H1 (cell line): Measurements from ENCODE around the gene PRKN. TPM values are rescaled to one million over a fixed set of nuclear protein-coding genes. Genes with fewer than 3 reads are reported as not detected.
A peak's percentile ranks its signal among the peaks of the same experiment; 100 is the strongest.

ENCODE experiments used
- CTCF ChIA-PET: fragments of 300-600 bp; sonication (Branson Sonifier 250); formaldehyde crosslinking; loops from one replicate; lab custom pipeline; 2021; ENCODE audit not compliant: partially characterized antibody; lab: Charles Lee
- POLR2A ChIA-PET: fragments of 300-600 bp; sonication (Branson Sonifier 250); formaldehyde crosslinking; loops from one replicate; lab custom pipeline; 2021; ENCODE audit warnings: inconsistent platforms; ENCODE audit not compliant: partially characterized antibody; lab: Charles Lee
- DNase-seq, 2 experiments: peaks; one replicate each; pipeline versions ENCODE4 v3.0.0 to v3.0.0-alpha.2; 2010 to 2022; ENCODE audit warnings: low spot score in 2 of 2, low read depth in 1 of 2, mixed read lengths in 1 of 2
- FAIRE-seq: peaks from 2 replicates; lab custom pipeline; 2011; peaks lifted over from hg19 to GRCh38; lab: Jason Lieb, UNC
- H2AFZ ChIP-seq: 2 replicates; pipeline ENCODE4 v1.8.1; 2012; ENCODE audit warnings: low read length, inconsistent platforms
- H2AK5ac ChIP-seq: 2 replicates; pipeline ENCODE4 v1.6.1; 2013; ENCODE audit warnings: low read depth, low read length
- H2BK120ac ChIP-seq: replicated peaks from 2 replicates; pipeline ENCODE3; 2013; ENCODE audit warnings: low read depth, low read length, inconsistent platforms
- H2BK12ac ChIP-seq: 2 replicates; pipeline ENCODE4 v1.6.1; 2013; ENCODE audit warnings: low read depth, low read length
- H2BK15ac ChIP-seq: 2 replicates; pipeline ENCODE4 v1.6.1; 2013; ENCODE audit warnings: low read length
- H2BK20ac ChIP-seq: 2 replicates; pipeline ENCODE4 v1.6.1; 2013; ENCODE audit warnings: low read length
- H2BK5ac ChIP-seq: 2 replicates; pipeline ENCODE4 v1.6.1; 2013; ENCODE audit warnings: low read depth, low read length
- H3K14ac ChIP-seq: 2 replicates; pipeline ENCODE4 v1.6.1; 2013; ENCODE audit warnings: inconsistent platforms; ENCODE audit not compliant: insufficient read length
- H3K18ac ChIP-seq: 2 replicates; pipeline ENCODE4 v1.6.1; 2013; ENCODE audit warnings: low read length; ENCODE audit errors: extremely low read depth
- H3K23ac ChIP-seq: 2 replicates; pipeline ENCODE4 v1.6.1; 2013; ENCODE audit warnings: inconsistent platforms; ENCODE audit not compliant: insufficient read length
- H3K23me2 ChIP-seq: 2 replicates; pipeline ENCODE4 v1.6.1; 2013; ENCODE audit warnings: low read depth, low read length
- H3K27ac ChIP-seq: 2 replicates; pipeline ENCODE4 v1.6.1; 2011; ENCODE audit warnings: low read depth, low read length, inconsistent platforms
- H3K27me3 ChIP-seq, 4 experiments: replicated peaks in 1 of 4; 1 replicate in 1 of 4; 2 replicates in 3 of 4; pipeline versions ENCODE4 v1.6.1 to v1.8.1; 2011 to 2013; ENCODE audit warnings: low read length in 3 of 4, mild to moderate bottlenecking in 3 of 4, inconsistent platforms in 2 of 4, mixed read lengths in 2 of 4, moderate library complexity in 1 of 4; ENCODE audit not compliant: control insufficient read depth in 3 of 4, insufficient read depth in 3 of 4; ENCODE audit errors: extremely low read depth in 1 of 4
- H3K36me3 ChIP-seq, 4 experiments: 2 replicates each; pipeline versions ENCODE4 v1.6.1 to v1.8.1; 2011 to 2013; ENCODE audit warnings: mild to moderate bottlenecking in 4 of 4, low read length in 3 of 4, moderate library complexity in 2 of 4, control low read depth in 1 of 4, inconsistent platforms in 1 of 4; ENCODE audit not compliant: insufficient read depth in 4 of 4, control insufficient read depth in 2 of 4
- H3K4ac ChIP-seq: replicated peaks from 2 replicates; pipeline ENCODE3; 2013; ENCODE audit warnings: low read length, low read depth, mixed read lengths, inconsistent platforms; ENCODE audit not compliant: insufficient read length
- H3K4me1 ChIP-seq, 4 experiments: replicated peaks in 1 of 4; 1 replicate in 1 of 4; 2 replicates in 3 of 4; pipeline versions ENCODE4 v1.6.1 to v1.8.1; 2011 to 2013; ENCODE audit warnings: low read length in 3 of 4, inconsistent platforms in 2 of 4, mixed read lengths in 1 of 4; ENCODE audit not compliant: insufficient read depth in 4 of 4, control insufficient read depth in 3 of 4
- H3K4me2 ChIP-seq, 2 experiments: 2 replicates each; pipeline versions ENCODE4 v1.6.1 to v1.8.1; 2011 to 2013; ENCODE audit warnings: low read depth in 2 of 2, low read length in 2 of 2, control low read depth in 1 of 2, inconsistent platforms in 1 of 2, mild to moderate bottlenecking in 1 of 2; ENCODE audit not compliant: insufficient read depth in 1 of 2
- H3K4me3 ChIP-seq, 4 experiments: fragments of 200-600, 300-600 bp in 1 of 4; sonication (generic), shearing (Covaris generic), sonication (Bioruptor Twin) in 1 of 4; 2 replicates each; pipeline versions ENCODE4 v1.5.1 to v1.8.1; 2011 to 2016; ENCODE audit warnings: low read length in 4 of 4, low read depth in 3 of 4, control low read depth in 2 of 4, inconsistent platforms in 2 of 4, mild to moderate bottlenecking in 2 of 4, mixed read lengths in 1 of 4, moderate library complexity in 1 of 4; ENCODE audit not compliant: insufficient read depth in 2 of 4; ENCODE audit errors: extremely low read depth in 1 of 4
- H3K56ac ChIP-seq: replicated peaks from 2 replicates; pipeline ENCODE3; 2013; ENCODE audit warnings: low read depth, mild to moderate bottlenecking, mixed read lengths, low read length, inconsistent platforms; ENCODE audit not compliant: insufficient read length
- H3K79me1 ChIP-seq: 2 replicates; pipeline ENCODE4 v1.6.1; 2013; ENCODE audit warnings: low read depth, low read length, control low read depth
- H3K79me2 ChIP-seq, 2 experiments: 2 replicates each; pipeline versions ENCODE4 v1.6.1 to v1.8.1; 2012 to 2013; ENCODE audit warnings: low read length in 2 of 2, mild to moderate bottlenecking in 2 of 2, inconsistent platforms in 1 of 2; ENCODE audit not compliant: insufficient read depth in 2 of 2, control insufficient read depth in 1 of 2
- H3K9ac ChIP-seq, 4 experiments: replicated peaks in 1 of 4; 1 replicate in 1 of 4; 2 replicates in 3 of 4; pipeline versions ENCODE4 v1.6.1 to v1.8.1; 2011 to 2013; ENCODE audit warnings: low read depth in 3 of 4, low read length in 3 of 4, control low read depth in 2 of 4, mild to moderate bottlenecking in 2 of 4, moderate library complexity in 2 of 4, inconsistent platforms in 1 of 4; ENCODE audit errors: extremely low read depth in 1 of 4
- H3K9me3 ChIP-seq, 2 experiments: 2 replicates each; pipeline versions ENCODE4 v1.6.1 to v1.8.1; 2012 to 2013; ENCODE audit warnings: mild to moderate bottlenecking in 2 of 2, moderate library complexity in 2 of 2, control low read depth in 1 of 2, inconsistent platforms in 1 of 2, low read depth in 1 of 2, low read length in 1 of 2, mixed read lengths in 1 of 2; ENCODE audit not compliant: insufficient read depth in 2 of 2
- H4K20me1 ChIP-seq, 2 experiments: replicated peaks in 1 of 2; 2 replicates each; pipeline versions ENCODE3 to v1.8.1; 2011 to 2013; ENCODE audit warnings: inconsistent platforms in 2 of 2, low read length in 2 of 2, mild to moderate bottlenecking in 1 of 2; ENCODE audit not compliant: insufficient read depth in 2 of 2, control insufficient read depth in 1 of 2
- H4K5ac ChIP-seq: 2 replicates; pipeline ENCODE4 v1.6.1; 2013; ENCODE audit warnings: low read length, low read depth, mixed read lengths, inconsistent platforms; ENCODE audit not compliant: insufficient read length
- H4K8ac ChIP-seq: 2 replicates; pipeline ENCODE4 v1.8.0; 2013; ENCODE audit warnings: mild to moderate bottlenecking, moderate library complexity, low read length, inconsistent platforms; ENCODE audit not compliant: insufficient read depth; ENCODE audit errors: extremely low read depth
- H4K91ac ChIP-seq: replicated peaks from 2 replicates; pipeline ENCODE3; 2013; ENCODE audit warnings: low read length, mixed read lengths, inconsistent platforms; ENCODE audit not compliant: insufficient read length
- BACH1 ChIP-seq: IDR thresholded peaks from 2 replicates; pipeline ENCODE4 v1.6.1; 2012; ENCODE audit warnings: low read length, improper control_type of control experiment
- MAFK ChIP-seq: IDR thresholded peaks from 2 replicates; pipeline ENCODE4 v1.6.1; 2012; ENCODE audit warnings: low read depth, mild to moderate bottlenecking, improper control_type of control experiment, low read length
- SP1 ChIP-seq: IDR thresholded peaks from 2 replicates; pipeline ENCODE4 v1.6.1; 2011; ENCODE audit warnings: low read depth, low read length
- TAF1 ChIP-seq: IDR thresholded peaks from 2 replicates; pipeline ENCODE4 v1.6.1; 2011; ENCODE audit warnings: mild to moderate bottlenecking, low read depth, low read length
- WGBS, 2 experiments: shearing (Covaris generic) in 1 of 2; methylation state at CpG; one replicate each; pipeline versions ENCODE4 v1.1.6 to v1.1.7; 2013 to 2015; ENCODE audit warnings: low lambda C conversion rate in 2 of 2, mixed read lengths in 2 of 2, inconsistent platforms in 1 of 2, low coverage in 1 of 2, missing lambda C conversion rate in 1 of 2; ENCODE audit not compliant: insufficient replicate concordance in 2 of 2, insufficient coverage in 1 of 2, insufficient read length in 1 of 2; ENCODE audit errors: extremely low coverage in 1 of 2, missing lambda C conversion rate in 1 of 2; 5-methylcytosine and 5-hydroxymethylcytosine counted together
- polyA plus RNA-seq, 7 experiments: library from polyadenylated mRNA; depleted of rRNA in 3 of 7; stranded (reverse) in 5 of 7; unstranded in 2 of 7; fragments of >200 nt in 5 of 7; fragments of 200-250 nt in 2 of 7; gene quantifications; 1 replicate in 5 of 7; 2 replicates in 1 of 7; 4 replicates in 1 of 7; pipeline versions ENCODE4 v1.2.1 to v1.2.3, GENCODE V29; 2011 to 2013; ENCODE audit warnings: missing spikeins in 2 of 7, mixed read lengths in 2 of 7
- total RNA-seq: library from RNA; stranded (reverse); fragmentation: NEBNext Ultra II Directional; extraction: Animal tissue kit (Norgen Biotek cat#: 25700); gene quantifications from 2 replicates; pipeline ENCODE4 v1.2.1, GENCODE V29; 2021

The PRKN gene
- total and polyA plus RNA-seq, 2 of the 8 experiments (the other 6 are each of a cell fraction or from before 2014, with no cell fraction given): 0.13 to 0.29 TPM

DNA sequence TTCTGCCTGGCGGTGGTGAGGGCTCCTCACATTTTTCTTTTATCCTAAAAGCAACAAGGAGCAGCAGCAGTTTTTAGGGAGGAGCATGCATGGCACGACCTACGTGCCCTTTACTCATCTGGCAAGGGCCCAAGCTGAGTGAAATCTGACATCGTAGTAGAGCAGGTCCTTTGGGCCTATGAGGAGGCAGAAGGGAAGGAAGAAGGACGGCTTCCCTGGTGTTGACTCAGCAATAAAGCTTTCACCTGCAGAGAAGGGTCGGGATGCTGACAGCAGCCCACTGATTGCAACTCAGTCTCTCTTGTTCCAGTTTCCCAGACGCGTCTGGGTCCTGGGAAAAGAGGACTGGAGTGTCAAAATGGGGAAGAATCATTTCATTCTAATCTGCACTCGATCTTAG is 1044.6 kb downstream of the PRKN start:
- no peak overlapping the region for H3K27ac ChIP-seq
- no peak for DNase-seq
- no peak overlapping the region for H3K4ac ChIP-seq
- no peaks in the 10 kb centered on the region for H3K36me3 ChIP-seq
- no peak overlapping the region for H3K56ac ChIP-seq
- ChIA-PET POLR2A (no interaction called here), CTCF (interaction anchor here (1.1 to 1.6 kb wide), 2 partner anchors 12 to 14 kb away, joined by 4 to 6 read pairs; no protein-coding TSS in a partner anchor)
- no peak overlapping the region for H4K8ac ChIP-seq
- H2BK120ac ChIP-seq: no peak overlapping the region
- H4K5ac ChIP-seq: no peak overlapping the region
- H2BK20ac ChIP-seq: no peak overlapping the region
- H2AFZ ChIP-seq: peak overlapping the region; percentile 15; the same call in 1 of the 2 replicates
- TF ChIP-seq MAFK: peak; percentile 51; the same call in 1 of the 2 replicates
- TF ChIP-seq BACH1: peak; percentile 51
- TF ChIP-seq SP1: no peak
- no peak for TF ChIP-seq TAF1
- H2BK12ac ChIP-seq: no peak overlapping the region
- no peak overlapping the region for H2BK5ac ChIP-seq
- 92% methylated on average over 9 of the region's 9 CpGs; no CpG with 5 or more reads in 1 of the 2 experiments for WGBS, 2 experiments
- no peak overlapping the region for H2BK15ac ChIP-seq
- H3K4me1 ChIP-seq: no peaks in the 10 kb centered on the region; a peak in 1 of 7 replicates
- H3K79me2 ChIP-seq: no peaks in the 10 kb centered on the region
- no peak overlapping the region for H3K14ac ChIP-seq
- H3K23ac ChIP-seq: no peak overlapping the region
- H3K4me3 ChIP-seq: no peak overlapping the region
- H3K18ac ChIP-seq: no peak overlapping the region
- no peaks in the 10 kb centered on the region for H3K79me1 ChIP-seq
- H3K4me2 ChIP-seq: no peak overlapping the region
- H4K20me1 ChIP-seq: no peaks in the 10 kb centered on the region
- no peak for FAIRE-seq
- H3K23me2 ChIP-seq: no peaks in the 10 kb centered on the region
- no peaks in the 10 kb centered on the region for H3K9me3 ChIP-seq
- no peak overlapping the region for H2AK5ac ChIP-seq
- no peak overlapping the region for H4K91ac ChIP-seq
- no peaks in the 10 kb centered on the region for H3K27me3 ChIP-seq
- H3K9ac ChIP-seq: no peak overlapping the region
